ENCODE measurements around the gene PEX5L.

The PEX5L gene

DNA sequence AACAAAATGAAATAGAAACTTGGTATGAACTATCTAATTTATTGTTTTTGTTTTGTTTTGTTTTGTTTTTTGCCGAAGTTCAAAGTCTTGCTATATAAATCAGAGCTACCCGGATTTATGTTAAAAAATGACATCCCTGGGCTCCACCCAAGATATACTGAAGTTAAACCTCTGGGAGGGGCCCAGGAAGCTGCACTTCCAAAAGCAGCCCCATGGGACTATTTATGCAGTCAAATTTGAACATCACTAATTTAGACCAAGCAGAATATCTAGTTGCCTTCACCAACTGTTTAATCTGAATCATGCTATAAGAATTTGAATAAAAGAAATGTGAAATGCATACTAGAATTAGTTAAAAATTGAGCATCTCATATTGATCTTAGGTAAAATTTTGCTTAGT is 32.2 kb downstream of the PEX5L start:
- no peak for DNase-seq

- no peak for DNase-seq
These were observed 34.7 kb downstream of the PEX5L start for GRCh38 chr3:180002006-180002405.

DNA sequence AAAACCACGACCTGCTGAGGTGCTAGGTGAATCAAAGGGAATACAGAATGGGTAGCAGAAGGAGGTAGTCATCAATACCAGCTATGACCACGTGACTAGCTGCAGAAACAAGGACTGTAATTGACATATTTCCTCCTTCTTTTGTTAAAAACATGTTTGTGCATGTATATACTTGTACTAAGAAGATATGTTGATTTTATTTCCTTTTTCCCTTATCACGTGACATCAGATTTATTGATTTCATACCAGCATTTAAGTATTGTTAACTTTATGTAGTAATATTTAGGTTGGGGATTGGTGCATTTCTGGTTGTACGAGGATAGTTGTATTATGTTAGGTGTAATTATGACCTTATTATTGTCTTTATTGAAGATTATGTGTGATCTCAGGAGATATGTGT is 36.2 kb downstream of the PEX5L start:
- DNase-seq = no peak

DNA sequence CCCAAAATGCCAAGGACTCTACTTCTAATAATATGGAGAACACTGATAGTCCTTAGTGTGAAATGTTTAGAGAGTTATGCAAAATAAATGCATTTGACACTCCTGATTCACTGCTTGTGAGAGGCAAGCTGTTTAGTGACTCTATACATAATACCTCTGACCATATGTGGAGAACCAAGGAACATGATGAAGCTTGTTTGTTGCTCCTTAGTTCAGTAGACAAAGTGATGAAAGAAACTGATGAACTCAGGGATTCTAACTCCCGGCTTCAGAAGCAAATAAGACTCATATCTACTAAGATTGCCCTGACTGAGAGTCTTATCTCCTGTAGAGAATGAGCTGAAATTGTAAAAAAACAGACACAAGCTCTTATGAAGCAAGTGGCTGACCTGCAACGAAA is 41.3 kb downstream of the PEX5L start:
- DNase-seq = no peak

DNA sequence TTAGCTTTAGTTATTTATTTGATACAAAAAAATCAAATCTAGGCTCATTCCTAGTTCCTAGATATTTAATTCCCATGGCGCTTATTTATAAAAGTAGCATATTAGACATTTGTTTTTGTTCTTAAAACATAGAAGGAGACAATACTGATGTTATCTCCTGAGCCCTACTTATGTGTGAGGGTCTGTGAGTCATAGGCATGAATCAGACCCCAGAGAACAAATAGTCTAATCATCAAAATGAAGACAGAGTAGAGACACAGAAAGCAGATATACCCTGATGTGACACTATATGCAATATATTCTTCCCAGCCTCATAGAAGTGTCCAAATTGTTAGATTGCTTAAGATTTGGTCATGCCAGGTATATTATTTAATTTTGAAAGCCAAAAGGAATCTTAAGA is 44.9 kb downstream of the PEX5L start:
- peak; percentile 1 for DNase-seq

GRCh38 chr3:179991104-179991503 is 45.6 kb downstream of the PEX5L start:
- no peak for DNase-seq

DNA sequence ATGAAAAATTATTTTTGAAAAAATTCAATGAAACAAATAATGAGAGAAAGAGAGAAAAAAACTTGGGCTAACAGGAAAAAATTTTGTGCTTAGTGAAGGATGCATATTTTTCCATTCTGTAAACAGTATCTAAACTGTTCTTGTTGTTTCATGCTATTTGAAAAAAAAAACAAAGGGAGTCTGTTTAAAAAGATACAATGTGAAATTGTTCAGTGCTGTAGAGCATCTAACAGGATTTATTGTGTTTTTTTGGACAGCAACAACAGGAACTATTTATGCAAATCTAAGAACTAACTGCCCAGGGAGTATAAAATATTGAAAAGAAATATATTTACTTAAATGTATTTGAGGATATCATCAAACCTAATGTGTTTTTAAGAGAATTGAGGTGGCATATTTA is 55.1 kb downstream of the PEX5L start:
- no peak for DNase-seq

- DNase-seq = no peak
These were observed 59.4 kb downstream of the PEX5L start for GRCh38 chr3:179977356-179977755.

GRCh38 chr3:179973931-179974361 is 62.8 kb downstream of the PEX5L start:
- DNase-seq = peak; percentile 2

GRCh38 chr3:179972881-179973423 is 63.8 kb downstream of the PEX5L start:
- DNase-seq = no peak

DNA sequence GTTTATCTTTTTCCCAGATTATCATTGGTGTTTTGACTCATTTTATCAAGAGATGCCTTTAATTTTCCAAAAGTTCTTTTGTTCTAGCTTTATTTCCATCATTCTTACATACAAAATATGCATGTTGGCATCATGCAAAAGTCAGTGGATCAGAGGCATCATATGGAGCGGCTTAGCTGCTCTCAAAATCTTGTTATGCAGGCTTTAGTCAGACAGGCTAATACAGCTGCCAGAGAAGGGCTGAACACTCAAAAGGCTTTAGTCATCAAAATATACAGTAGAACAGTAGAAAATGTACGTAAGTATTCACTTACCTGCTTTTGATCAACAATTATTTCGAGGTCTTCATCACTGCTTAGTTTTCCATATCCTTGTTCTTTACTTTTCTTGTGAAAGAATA is 65.5 kb downstream of the PEX5L start:
- DNase-seq = no peak

GRCh38 chr3:179970746-179971145 is 66.0 kb downstream of the PEX5L start:
- no peak for DNase-seq

- peak; percentile 16 for DNase-seq
These were observed 67.2 kb downstream of the PEX5L start for GRCh38 chr3:179969525-179969924.

GRCh38 chr3:179967622-179968021 is 69.1 kb downstream of the PEX5L start:
- DNase-seq = no peak

GRCh38 chr3:179964890-179965289 is 71.8 kb downstream of the PEX5L start:
- DNase-seq = no peak

DNA sequence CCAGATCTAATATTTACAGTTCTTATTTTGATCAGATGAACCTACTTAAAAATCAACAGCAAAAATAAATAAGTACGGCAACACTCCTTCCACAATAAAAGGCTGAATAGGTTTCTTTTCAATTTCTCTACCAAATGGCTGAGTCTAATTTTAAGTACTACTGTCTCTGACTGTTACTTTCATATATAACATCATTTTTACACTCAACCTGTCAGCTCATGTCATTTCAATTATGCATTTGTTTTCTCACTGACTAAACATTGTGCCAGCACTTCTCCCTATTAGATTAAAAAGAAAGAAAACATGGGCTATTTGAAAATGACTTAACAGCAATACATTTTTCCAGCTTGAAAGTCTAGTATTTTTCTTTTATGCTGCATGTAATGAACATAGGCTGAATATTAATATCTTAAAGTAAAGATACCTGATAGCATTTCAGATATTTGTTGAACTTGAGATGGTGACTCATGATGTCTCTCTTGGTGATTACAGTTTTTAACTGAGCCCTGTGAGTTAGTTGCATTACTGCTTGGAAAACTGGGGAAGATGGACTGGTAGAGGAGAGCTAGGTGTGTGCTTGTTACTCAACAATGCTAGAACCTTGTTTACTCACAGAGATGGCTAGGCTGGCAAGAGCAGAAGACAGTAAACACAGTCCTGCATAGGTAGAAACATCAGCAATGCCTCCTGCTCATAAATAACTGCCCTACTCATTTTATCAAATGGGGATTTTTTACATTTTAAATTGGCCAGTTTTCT is 73.9 kb downstream of the PEX5L start:
- no peak for DNase-seq

DNA sequence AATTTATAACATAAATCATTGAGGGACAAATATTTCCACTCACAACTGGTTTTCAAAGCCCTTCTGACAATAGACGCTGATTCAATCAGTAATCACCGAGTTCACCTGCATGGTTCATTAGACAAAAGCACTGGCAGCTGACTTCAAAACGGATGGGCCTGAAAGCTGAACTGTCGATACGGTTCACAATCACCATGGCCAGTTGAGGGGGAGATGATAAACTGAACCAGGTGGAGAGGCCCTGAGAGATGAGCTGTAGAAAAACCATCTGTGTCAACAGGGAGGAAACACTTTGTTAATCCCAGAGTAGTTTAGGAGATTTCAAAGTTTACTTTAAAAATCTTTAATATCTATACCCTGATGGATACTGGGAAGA is 75.0 kb downstream of the PEX5L start:
- DNase-seq = no peak

DNA sequence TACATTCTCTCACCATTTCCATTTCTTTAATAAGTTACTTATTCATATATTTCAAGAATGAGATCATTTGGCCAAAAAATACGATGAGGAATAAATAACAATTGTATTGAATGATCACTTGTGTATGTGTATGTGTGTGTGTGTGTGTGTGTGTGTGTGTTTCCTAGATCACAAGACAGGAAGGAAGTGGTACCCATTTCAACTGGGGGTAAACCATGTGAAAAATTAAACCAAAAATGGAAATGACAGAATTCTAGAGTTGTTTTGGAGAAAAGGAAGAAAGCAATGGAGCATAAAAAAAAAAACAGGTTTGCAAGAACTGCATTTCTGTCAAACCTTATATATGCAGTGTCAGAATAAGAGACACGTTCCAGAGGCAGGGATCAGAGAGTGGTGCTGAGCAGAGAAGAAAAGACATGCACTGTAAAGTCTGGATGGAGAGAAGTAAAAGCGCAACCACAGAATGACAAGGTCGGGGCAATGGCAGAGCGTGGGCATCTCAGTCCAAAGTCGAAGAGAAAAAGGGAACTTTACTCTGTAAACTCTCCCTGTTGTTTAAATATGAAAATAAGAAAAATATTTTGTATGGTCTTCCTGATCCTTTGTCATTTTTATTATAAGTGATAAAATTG is 75.5 kb downstream of the PEX5L start:
- no peak for DNase-seq

DNA sequence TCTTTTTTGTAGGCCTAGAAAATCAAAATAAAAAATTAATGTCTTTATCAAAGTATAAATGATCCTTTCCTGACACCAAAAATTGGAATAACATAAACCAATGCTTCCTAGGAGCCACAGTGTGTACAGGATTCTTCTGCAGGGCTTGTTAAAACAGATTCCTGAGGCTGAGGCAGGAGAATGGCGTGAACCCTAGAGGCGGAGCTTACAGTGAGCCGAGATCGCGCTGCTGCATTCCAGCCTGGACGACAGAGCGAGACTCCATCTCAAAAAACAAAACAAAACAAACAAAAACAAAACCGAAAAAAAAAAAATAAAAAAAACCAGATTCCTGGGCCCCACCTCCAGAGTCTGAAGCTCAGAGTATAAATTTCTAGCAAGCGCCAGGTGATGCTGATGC is 78.0 kb downstream of the PEX5L start:
- no peak for DNase-seq

DNA sequence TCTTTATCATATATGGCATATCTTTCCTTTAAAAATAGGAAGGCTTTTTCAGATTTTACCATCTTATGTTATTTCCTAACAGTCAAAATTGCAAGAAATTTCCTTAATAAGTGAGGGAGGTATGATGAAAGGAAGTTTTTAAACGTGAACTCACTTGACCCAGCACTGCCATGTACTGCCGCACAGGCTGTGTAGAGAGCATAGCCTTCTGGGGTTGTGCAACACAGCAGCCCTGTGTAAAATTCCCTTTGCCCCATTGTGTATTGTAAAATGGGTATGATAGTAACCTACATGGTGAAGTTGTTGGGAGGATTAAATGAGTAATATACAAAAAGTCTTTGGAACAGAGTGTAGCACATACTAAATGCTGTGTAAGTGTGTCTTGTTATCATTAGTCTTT is 78.6 kb downstream of the PEX5L start:
- DNase-seq = no peak

GRCh38 chr3:179957264-179957845 is 79.4 kb downstream of the PEX5L start:
- no peak for DNase-seq

- DNase-seq = no peak
These were observed 80.3 kb downstream of the PEX5L start for GRCh38 chr3:179956416-179956830.

DNA sequence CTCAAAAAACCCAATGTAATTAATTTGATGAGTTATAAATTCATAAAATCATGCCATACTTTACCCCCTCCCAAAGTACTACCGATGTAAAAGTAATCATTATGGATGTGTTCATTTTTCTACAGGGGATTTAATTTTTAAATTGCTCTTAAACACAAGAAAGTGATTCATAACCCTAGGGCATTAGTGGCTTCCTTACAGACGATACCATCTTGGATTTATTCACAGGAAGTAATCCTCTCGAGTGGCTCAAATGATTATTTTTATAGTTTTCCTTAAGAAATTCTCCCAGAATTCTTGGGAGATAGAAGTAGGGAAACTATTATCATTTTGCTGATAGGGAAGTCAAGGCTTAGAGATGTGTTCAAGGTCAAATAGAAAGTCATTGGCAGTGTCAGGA is 80.9 kb downstream of the PEX5L start:
- no peak for DNase-seq

DNA sequence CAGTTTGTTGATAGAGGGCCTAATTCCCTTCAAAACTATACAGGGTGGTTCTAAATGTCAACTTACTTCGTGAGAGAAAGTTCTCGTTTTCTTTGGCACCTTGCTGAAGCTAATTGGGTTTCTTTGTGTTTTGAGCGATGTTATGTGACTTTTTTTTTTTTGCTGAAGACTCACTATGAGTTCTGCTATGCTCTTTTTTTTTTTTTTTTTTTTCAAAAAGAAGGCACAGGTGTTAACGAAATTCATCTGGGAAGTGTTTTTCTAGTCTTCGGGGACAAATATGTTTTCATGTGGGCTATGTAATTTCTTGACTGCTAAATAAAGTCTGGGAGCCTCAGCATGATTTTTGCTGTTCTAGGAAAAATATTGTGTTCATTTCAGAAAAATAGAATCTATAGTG is 81.5 kb downstream of the PEX5L start:
- no peak for DNase-seq

Measured in EL (cell line).